Tibial artery (tissue), 4 donors: Measurements from ENCODE around the gene KCND2.

Source experiments
- DNase-seq, 2 donors: peaks; one replicate each; pipeline ENCODE4 v3.0.0-alpha.2; 2019
- H3K27ac ChIP-seq, 2 donors: fragments of 200-600 bp; sonication (generic) in 1 of 2; 1 replicate in 1 of 2; 2 replicates in 1 of 2; pipeline ENCODE4 v1.5.1; 2018 to 2019; ENCODE audit warnings: mild to moderate bottlenecking in 1 of 2
- H3K27me3 ChIP-seq, 2 donors: fragments of 200-600 bp; sonication (generic) in 1 of 2; one replicate each; pipeline versions ENCODE4 v1.5.1 to v1.6.0; 2016 to 2019
- H3K36me3 ChIP-seq, 3 donors: fragments of 200-600 bp; sonication (generic) in 2 of 3; one replicate each; pipeline ENCODE4 v1.5.1; 2016 to 2019; ENCODE audit warnings: mild to moderate bottlenecking in 2 of 3
- H3K4me1 ChIP-seq, 4 donors: fragments of 200-600 bp; sonication (generic) in 2 of 4; 1 replicate in 3 of 4; 2 replicates in 1 of 4; pipeline ENCODE4 v1.5.1; 2016 to 2019
- H3K4me3 ChIP-seq, 2 donors: fragments of 200-600 bp; sonication (generic) in 1 of 2; 1 replicate in 1 of 2; 2 replicates in 1 of 2; pipeline ENCODE4 v1.5.1; 2018 to 2019; ENCODE audit warnings: mild to moderate bottlenecking in 2 of 2
- H3K9me3 ChIP-seq, 3 donors: fragments of 200-600 bp; sonication (generic) in 1 of 3; one replicate each; pipeline ENCODE4 v1.5.1; 2016 to 2019
- intact Hi-C: fragments of 100-400 bp; cut with DNase I; formaldehyde crosslinking; loops from one replicate; pipeline ENCODE4 v1.15.0; 2023; ENCODE audit warnings: low total_unique reads
- TF ChIP-seq, protein P1 (sequence below), 2 experiments: fragments of 200-600 bp in 1 of 2; fragments of 450-650 bp in 1 of 2; IDR thresholded peaks; one replicate each; pipeline ENCODE4 v1.5.1; 2017 to 2019; ENCODE audit warnings: antibody characterized with exemption in 2 of 2, mild to moderate bottlenecking in 1 of 2, moderate library complexity in 1 of 2

Gene KCND2

DNA sequence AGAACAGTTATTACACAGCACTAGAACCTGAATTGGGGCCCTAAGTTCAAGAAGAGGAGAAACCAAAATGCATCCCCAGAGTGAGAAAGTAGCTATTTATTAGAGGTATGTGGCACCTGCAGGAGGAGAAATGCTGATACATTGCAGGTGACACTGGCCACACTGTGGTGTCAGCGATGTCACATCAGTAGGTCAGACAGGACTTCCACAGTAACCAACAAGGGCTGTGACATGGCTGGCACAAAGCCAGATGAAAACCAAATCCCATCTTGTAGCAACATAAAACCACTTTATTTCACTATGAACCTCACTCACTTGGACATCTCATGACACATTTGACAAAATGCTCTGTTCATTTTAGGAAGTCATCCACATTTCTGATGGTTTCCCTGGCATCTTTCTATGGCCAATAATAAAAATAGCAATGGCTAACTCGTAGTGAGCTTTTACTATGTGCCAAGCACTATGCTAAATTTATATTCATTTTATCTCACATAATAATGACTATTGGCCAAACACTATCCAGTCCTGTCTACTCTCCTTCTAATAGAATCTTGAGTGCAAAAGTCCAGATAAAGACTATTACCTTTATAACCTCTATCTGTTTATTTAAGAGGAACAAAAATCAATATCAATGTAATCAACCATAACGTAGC lies 430.7 kb downstream of the KCND2 start:
- no peak overlapping the region for H3K27ac ChIP-seq
- DNase-seq, result no peak
- TF ChIP-seq, protein P1, sequence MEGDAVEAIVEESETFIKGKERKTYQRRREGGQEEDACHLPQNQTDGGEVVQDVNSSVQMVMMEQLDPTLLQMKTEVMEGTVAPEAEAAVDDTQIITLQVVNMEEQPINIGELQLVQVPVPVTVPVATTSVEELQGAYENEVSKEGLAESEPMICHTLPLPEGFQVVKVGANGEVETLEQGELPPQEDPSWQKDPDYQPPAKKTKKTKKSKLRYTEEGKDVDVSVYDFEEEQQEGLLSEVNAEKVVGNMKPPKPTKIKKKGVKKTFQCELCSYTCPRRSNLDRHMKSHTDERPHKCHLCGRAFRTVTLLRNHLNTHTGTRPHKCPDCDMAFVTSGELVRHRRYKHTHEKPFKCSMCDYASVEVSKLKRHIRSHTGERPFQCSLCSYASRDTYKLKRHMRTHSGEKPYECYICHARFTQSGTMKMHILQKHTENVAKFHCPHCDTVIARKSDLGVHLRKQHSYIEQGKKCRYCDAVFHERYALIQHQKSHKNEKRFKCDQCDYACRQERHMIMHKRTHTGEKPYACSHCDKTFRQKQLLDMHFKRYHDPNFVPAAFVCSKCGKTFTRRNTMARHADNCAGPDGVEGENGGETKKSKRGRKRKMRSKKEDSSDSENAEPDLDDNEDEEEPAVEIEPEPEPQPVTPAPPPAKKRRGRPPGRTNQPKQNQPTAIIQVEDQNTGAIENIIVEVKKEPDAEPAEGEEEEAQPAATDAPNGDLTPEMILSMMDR (IDR thresholded peaks at IDR 0.05), result no peak
- intact Hi-C loops, result no loop called here
- no peaks in the 10 kb centered on the region for H3K27me3 ChIP-seq
- no peaks in the 10 kb centered on the region for H3K36me3 ChIP-seq
- H3K4me3 ChIP-seq, result no peak overlapping the region
- H3K9me3 ChIP-seq, result no peaks in the 10 kb centered on the region
- H3K4me1 ChIP-seq, result no peaks in the 10 kb centered on the region

DNA sequence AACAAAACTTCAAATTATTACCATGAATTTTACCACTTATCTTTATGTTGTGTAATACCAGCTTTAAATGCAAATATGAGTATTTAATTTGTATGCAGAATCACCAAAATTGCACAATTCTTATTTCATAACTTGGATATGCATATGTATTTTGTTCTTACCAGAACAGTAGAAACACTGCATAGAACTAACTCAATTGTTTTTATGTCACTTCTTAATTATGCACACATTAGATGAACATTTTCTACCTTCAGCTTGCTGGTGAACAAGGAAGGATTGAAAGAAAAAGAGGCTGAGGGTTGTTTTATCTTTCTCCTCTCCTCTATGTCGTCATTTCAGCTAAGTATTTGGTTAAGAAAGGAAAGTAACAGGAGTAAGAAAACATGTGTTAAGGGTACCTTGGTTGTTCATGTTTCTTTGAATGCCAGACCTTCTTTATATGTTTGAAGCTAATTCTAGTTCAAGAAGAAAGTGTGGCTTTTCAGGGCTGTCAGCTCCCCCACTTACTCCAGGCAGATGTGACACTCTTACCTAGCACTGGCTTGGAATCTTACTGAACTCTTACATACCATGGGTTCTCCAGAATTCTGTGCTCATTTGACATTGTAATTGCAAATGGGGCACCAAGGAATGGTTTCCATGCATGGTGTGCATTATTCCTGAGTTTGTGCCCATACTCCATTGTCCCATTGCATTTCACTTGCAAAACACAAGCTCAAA lies 436.4 kb downstream of the KCND2 start:
- Histone ChIP-seq H3K9me3 (no peaks in the 10 kb centered on the region), H3K4me3 (no peak overlapping the region), H3K36me3 (no peaks in the 10 kb centered on the region), H3K4me1 (no peaks in the 10 kb centered on the region), H3K27me3 (no peaks in the 10 kb centered on the region), H3K27ac (no peak overlapping the region)
- no peak for DNase-seq
- intact Hi-C loops, result no loop called here
- TF ChIP-seq, protein P1 (IDR thresholded peaks at IDR 0.05), result no peak

DNA sequence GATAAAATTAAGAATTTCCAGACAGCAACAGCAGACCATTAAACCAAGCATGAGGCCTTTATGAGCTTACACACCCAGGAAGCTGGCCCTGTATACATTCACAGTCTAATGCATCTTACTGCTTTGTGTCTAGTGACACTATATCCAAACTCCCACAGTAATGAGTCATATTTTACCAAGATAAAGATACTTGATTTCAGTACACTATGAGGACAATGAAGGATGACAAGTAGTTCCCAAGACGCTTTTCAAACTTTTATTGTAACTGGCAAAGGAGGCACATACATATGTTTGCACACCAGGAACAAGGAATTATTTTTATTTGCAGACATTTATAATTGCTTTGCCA lies 437.0 kb downstream of the KCND2 start:
- intact Hi-C loops, result no loop called here

DNA sequence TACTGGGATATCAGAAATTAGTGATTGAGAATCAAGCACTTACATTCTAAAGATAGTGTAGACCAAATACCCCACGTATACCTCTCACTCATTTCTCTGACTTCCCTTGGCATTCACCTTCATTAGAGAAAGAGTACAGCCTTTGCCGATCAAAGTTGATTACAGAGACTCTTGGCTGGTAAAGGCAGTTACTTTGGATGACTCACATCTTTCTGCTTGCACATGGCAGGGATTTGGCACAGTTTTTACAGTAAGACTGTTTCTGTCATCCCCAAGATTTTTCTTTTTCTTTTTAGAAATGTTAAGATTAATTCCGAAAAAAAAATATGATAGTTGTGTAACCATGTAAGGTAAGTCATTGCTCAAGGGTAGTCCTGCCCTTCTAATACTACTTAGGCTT lies 442.0 kb downstream of the KCND2 start:
- Histone ChIP-seq H3K27ac (no peak overlapping the region), H3K4me1 (no peaks in the 10 kb centered on the region), H3K27me3 (no peaks in the 10 kb centered on the region), H3K9me3 (no peaks in the 10 kb centered on the region), H3K36me3 (no peaks in the 10 kb centered on the region), H3K4me3 (no peak overlapping the region)
- no peak for DNase-seq
- intact Hi-C loops, result no loop called here
- TF ChIP-seq, protein P1 (IDR thresholded peaks at IDR 0.05), result no peak

More for the DNA sequence above, 437.0 kb downstream of the KCND2 start:
- Histone ChIP-seq H3K4me1 (no peaks in the 10 kb centered on the region), H3K4me3 (no peak overlapping the region), H3K36me3 (no peaks in the 10 kb centered on the region), H3K9me3 (no peaks in the 10 kb centered on the region), H3K27ac (no peak overlapping the region), H3K27me3 (no peaks in the 10 kb centered on the region)
- DNase-seq, result no peak
- TF ChIP-seq, protein P1 (IDR thresholded peaks at IDR 0.05), result no peak

DNA sequence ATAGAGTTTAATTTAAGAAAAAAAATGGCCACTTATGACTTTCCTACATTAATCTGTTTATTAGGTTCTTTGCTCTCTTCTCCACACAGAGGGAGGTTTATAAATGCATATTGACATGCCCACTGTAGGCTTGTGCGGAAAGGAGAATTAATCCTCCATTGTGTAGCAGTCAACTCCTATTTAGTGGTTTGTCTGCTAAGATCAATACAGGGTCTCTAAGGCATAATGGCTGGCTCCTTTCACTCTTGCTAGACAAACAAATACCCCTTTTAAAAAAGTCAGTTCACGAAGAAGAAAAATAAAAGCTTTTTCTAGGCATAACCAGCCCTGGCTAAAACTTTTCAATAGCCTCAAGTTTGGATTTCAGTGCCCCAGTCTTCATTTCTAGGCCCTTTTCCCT lies 443.3 kb downstream of the KCND2 start:
- no peaks in the 10 kb centered on the region for H3K4me1 ChIP-seq
- H3K36me3 ChIP-seq, result no peaks in the 10 kb centered on the region
- H3K9me3 ChIP-seq, result no peaks in the 10 kb centered on the region
- no peaks in the 10 kb centered on the region for H3K27me3 ChIP-seq
- TF ChIP-seq, protein P1 (IDR thresholded peaks at IDR 0.05), result no peak
- DNase-seq, result no peak
- H3K27ac ChIP-seq, result no peak overlapping the region
- H3K4me3 ChIP-seq, result no peak overlapping the region
- intact Hi-C loops, result no loop called here
